Upper lobe of left lung (tissue), 6 donors: ENCODE results near the gene KRTAP3-3. TPM values are rescaled to one million over a fixed set of nuclear protein-coding genes. Genes with fewer than 3 reads are reported as not detected.

Source experiments
- ATAC-seq, 2 donors: fragments of 200-7000 bp; cut with Tn5 transposase; one replicate each; pipeline ENCODE4 v1.9.1; 2022; ENCODE audit warnings: mild to moderate bottlenecking in 2 of 2, moderate library complexity in 2 of 2; ENCODE audit not compliant: low FRiP score in 2 of 2
- DNase-seq, 2 donors: peaks; one replicate each; pipeline ENCODE4 v3.0.0-alpha.2; 2019 to 2020
- H3K27ac ChIP-seq, 4 donors: fragments of 200-600 bp; sonication (generic); one replicate each; pipeline ENCODE4 v1.5.1; 2016 to 2019
- H3K27me3 ChIP-seq, 4 donors: fragments of 200-600 bp; sonication (generic); one replicate each; pipeline ENCODE4 v1.5.1; 2017 to 2019
- H3K36me3 ChIP-seq, 4 donors: fragments of 200-600 bp; sonication (generic); one replicate each; pipeline ENCODE4 v1.5.1; 2016 to 2019
- H3K4me1 ChIP-seq, 4 donors: fragments of 200-600 bp; sonication (generic); one replicate each; pipeline ENCODE4 v1.5.1; 2018 to 2019
- H3K4me3 ChIP-seq, 4 donors: fragments of 200-600 bp; sonication (generic); one replicate each; pipeline ENCODE4 v1.5.1; 2017 to 2019; ENCODE audit warnings: mild to moderate bottlenecking in 2 of 4, moderate library complexity in 1 of 4
- H3K9me3 ChIP-seq, 4 donors: fragments of 200-600 bp; sonication (generic); one replicate each; pipeline ENCODE4 v1.5.1; 2018 to 2019
- CTCF ChIP-seq, 6 experiments: fragments of 450-650 bp in 4 of 6; fragments of 200-600 bp in 2 of 6; sonication (generic) in 2 of 6; IDR thresholded peaks; one replicate each; pipeline ENCODE4 v1.5.1; 2016 to 2019; ENCODE audit warnings: antibody characterized with exemption in 6 of 6
- EP300 ChIP-seq, 4 donors: sonication (generic); formaldehyde crosslinking; IDR thresholded peaks; one replicate each; pipeline ENCODE4 v1.5.1; 2017; ENCODE audit warnings: antibody characterized with exemption in 4 of 4, control low read depth in 2 of 4
- POLR2A ChIP-seq, 4 donors: fragments of 450-650 bp; IDR thresholded peaks; one replicate each; pipeline ENCODE4 v1.5.1; 2016 to 2017; ENCODE audit warnings: antibody characterized with exemption in 4 of 4, mild to moderate bottlenecking in 2 of 4
- POLR2AphosphoS5 ChIP-seq, 2 donors: sonication (generic); formaldehyde crosslinking; IDR thresholded peaks; one replicate each; pipeline ENCODE4 v1.5.1; 2017; ENCODE audit warnings: antibody characterized with exemption in 2 of 2
- WGBS, 2 donors: methylation state at CpG; one replicate each; pipeline ENCODE4 v1.1.5; 2017 to 2018; 5-methylcytosine and 5-hydroxymethylcytosine counted together
- total RNA-seq, 6 donors: library from RNA; depleted of rRNA in 4 of 6; stranded (reverse); fragments of >200 nt in 4 of 6; gene quantifications; one replicate each; pipeline versions ENCODE4 v1.1.0 to v1.2.1, GENCODE V29; 2016 to 2021
- donor health status: DM: no; HTN: no; CAD: no; lungs with moderate emphysema.
- donor health status: DM: no; HTN: yes; CAD: no; lungs with severe emphysema.

The KRTAP3-3 gene
- total RNA-seq, 6 donors from 2014 or later, result not detected

- no peak for TF ChIP-seq EP300 (IDR thresholded peaks at IDR 0.05)
- no peak for TF ChIP-seq POLR2AphosphoS5 (IDR thresholded peaks at IDR 0.05)
- TF ChIP-seq POLR2A (IDR thresholded peaks at IDR 0.05), result no peak
- no peak for TF ChIP-seq CTCF (IDR thresholded peaks at IDR 0.05)
- ATAC-seq (peak; percentile 29 to 50), DNase-seq (peak in 1 of 2 donors; percentile 28)
- H3K9me3 ChIP-seq, result no peaks in the 10 kb centered on the region
- H3K27ac ChIP-seq, result no peak overlapping the region
- H3K4me3 ChIP-seq, result no peak overlapping the region
- no peaks in the 10 kb centered on the region for H3K36me3 ChIP-seq
- H3K4me1 ChIP-seq, result no peaks in the 10 kb centered on the region
- H3K27me3 ChIP-seq, result no peaks in the 10 kb centered on the region
- 35 to 39% methylated on average over 1 of the region's 1 CpG for WGBS, 2 donors
Observed at GRCh38 chr17:40952661-40953060, 41.3 kb downstream of the KRTAP3-3 start.

DNA sequence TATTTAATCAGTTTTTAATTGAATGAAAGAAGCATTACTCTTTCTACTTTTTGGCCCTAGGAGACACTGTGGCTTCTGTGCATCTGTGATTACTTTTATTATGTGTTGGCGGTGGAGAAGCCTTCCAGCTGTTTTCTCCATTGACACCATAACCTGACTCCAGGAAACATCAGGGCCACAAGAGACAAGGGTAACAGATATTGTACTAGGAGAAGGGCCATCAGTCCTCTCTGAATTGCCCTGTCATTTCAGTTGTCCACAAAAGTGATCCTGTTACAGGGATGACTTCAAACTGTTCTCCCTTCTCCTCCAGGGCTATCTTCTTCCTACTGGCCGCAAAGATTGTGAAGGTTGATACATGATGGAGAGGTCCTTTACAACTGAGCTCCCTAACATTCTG, 41.8 kb downstream of the KRTAP3-3 start:
- no peak for TF ChIP-seq POLR2A (IDR thresholded peaks at IDR 0.05)
- no peak for TF ChIP-seq POLR2AphosphoS5 (IDR thresholded peaks at IDR 0.05)
- no peak for TF ChIP-seq CTCF (IDR thresholded peaks at IDR 0.05)
- TF ChIP-seq EP300 (IDR thresholded peaks at IDR 0.05), result no peak
- WGBS, 2 donors, result 70 to 76% methylated on average over 2 of the region's 2 CpGs
- ATAC-seq (no peak), DNase-seq (no peak)
- H3K27ac ChIP-seq, result no peak overlapping the region
- H3K27me3 ChIP-seq, result no peaks in the 10 kb centered on the region
- no peaks in the 10 kb centered on the region for H3K4me1 ChIP-seq
- no peaks in the 10 kb centered on the region for H3K36me3 ChIP-seq
- no peaks in the 10 kb centered on the region for H3K9me3 ChIP-seq
- no peak overlapping the region for H3K4me3 ChIP-seq

DNA sequence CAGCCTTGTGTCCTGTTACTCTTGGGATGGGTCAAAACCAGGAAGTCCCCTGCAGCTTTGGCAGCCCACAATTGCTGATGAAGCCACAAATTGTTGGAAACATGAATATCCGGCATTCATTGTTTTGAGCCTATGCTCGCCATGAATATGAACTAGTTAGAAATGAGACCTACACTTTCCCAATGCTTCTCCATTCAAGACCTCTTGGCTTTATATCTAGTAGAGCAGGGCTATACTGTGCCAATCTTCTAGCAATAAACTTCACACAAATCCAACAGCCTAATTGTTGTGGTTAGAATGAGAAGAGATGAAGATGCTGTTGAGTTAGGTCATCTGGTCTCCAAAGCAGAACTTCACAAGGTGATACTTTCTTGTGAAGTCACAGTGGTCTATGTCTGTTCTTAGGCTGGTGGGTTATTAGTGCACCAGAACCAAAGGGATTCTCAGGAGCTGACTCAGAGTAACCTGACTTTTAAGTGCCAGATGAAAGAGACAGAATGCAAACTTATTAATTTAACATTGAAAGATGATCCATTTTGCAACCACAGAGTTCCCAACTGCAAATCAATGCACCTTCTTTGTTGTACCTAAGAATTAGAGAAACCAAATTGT, 42.8 kb downstream of the KRTAP3-3 start:
- 96% methylated on average over 2 of the region's 2 CpGs for WGBS, 2 donors
- H3K4me3 ChIP-seq, result no peak overlapping the region
- no peak for TF ChIP-seq POLR2AphosphoS5 (IDR thresholded peaks at IDR 0.05)
- TF ChIP-seq POLR2A (IDR thresholded peaks at IDR 0.05), result no peak
- TF ChIP-seq EP300 (IDR thresholded peaks at IDR 0.05), result no peak
- TF ChIP-seq CTCF (IDR thresholded peaks at IDR 0.05), result no peak
- H3K4me1 ChIP-seq, result no peaks in the 10 kb centered on the region
- no peaks in the 10 kb centered on the region for H3K27me3 ChIP-seq
- H3K27ac ChIP-seq, result no peak overlapping the region
- no peaks in the 10 kb centered on the region for H3K9me3 ChIP-seq
- no peaks in the 10 kb centered on the region for H3K36me3 ChIP-seq
- ATAC-seq (no peak), DNase-seq (no peak)

GRCh38 chr17:40950176-40950575, 43.8 kb downstream of the KRTAP3-3 start:
- WGBS, 2 donors, result 71 to 83% methylated on average over 7 of the region's 7 CpGs
- Histone ChIP-seq H3K27me3 (no peaks in the 10 kb centered on the region), H3K4me1 (no peaks in the 10 kb centered on the region), H3K36me3 (no peaks in the 10 kb centered on the region), H3K27ac (no peak overlapping the region), H3K9me3 (no peaks in the 10 kb centered on the region), H3K4me3 (no peak overlapping the region)
- ATAC-seq, result no peak
- no peak for TF ChIP-seq POLR2A (IDR thresholded peaks at IDR 0.05)
- no peak for TF ChIP-seq CTCF (IDR thresholded peaks at IDR 0.05)
- TF ChIP-seq EP300 (IDR thresholded peaks at IDR 0.05), result no peak
- no peak for TF ChIP-seq POLR2AphosphoS5 (IDR thresholded peaks at IDR 0.05)
- DNase-seq, result no peak

- H3K9me3 ChIP-seq, result no peaks in the 10 kb centered on the region
- TF ChIP-seq CTCF (IDR thresholded peaks at IDR 0.05) (no peak), POLR2A (IDR thresholded peaks at IDR 0.05) (no peak), POLR2AphosphoS5 (IDR thresholded peaks at IDR 0.05) (no peak), EP300 (IDR thresholded peaks at IDR 0.05) (no peak)
- no peak overlapping the region for H3K27ac ChIP-seq
- H3K4me1 ChIP-seq, result no peaks in the 10 kb centered on the region
- no peaks in the 10 kb centered on the region for H3K36me3 ChIP-seq
- DNase-seq, result no peak
- no peak overlapping the region for H3K4me3 ChIP-seq
- 33 to 47% methylated on average over 6 to 10 of the region's 10 CpGs for WGBS, 2 donors
- H3K27me3 ChIP-seq, result no peaks in the 10 kb centered on the region
- ATAC-seq, result no peak
Observed at GRCh38 chr17:40949418-40949817, 44.5 kb downstream of the KRTAP3-3 start.
